SK-N-SH (cell line): ENCODE results near the gene ADAM33.

Experiments used
- CHD2 ChIP-seq: fragments of 150-350 bp; IDR thresholded peaks from 2 replicates; pipeline ENCODE4 v1.6.1; 2018; ENCODE audit warnings: low read length; ENCODE audit not compliant: partially characterized antibody
- FOSL2 ChIP-seq: IDR thresholded peaks from 2 replicates; pipeline ENCODE4 v1.4.0; 2012; ENCODE audit warnings: low read depth, mild to moderate bottlenecking, moderate library complexity, borderline replicate concordance
- FOXJ3 ChIP-seq: sonication (generic); formaldehyde crosslinking; IDR thresholded peaks from 2 replicates; pipeline ENCODE4 v1.5.1; 2020; ENCODE audit warnings: mild to moderate bottlenecking, missing genetic modification reagents
- FOXM1 ChIP-seq: IDR thresholded peaks from 2 replicates; pipeline ENCODE4 v1.4.0; 2012; ENCODE audit warnings: low read depth, mild to moderate bottlenecking
- GATA2 ChIP-seq: sonication (generic); formaldehyde crosslinking; IDR thresholded peaks from 2 replicates; pipeline ENCODE4 v1.5.0; 2020; ENCODE audit warnings: mild to moderate bottlenecking, missing genetic modification reagents
- NFIC ChIP-seq: IDR thresholded peaks from 2 replicates; pipeline ENCODE4 v1.4.0; 2012; ENCODE audit warnings: borderline replicate concordance
- POLR2AphosphoS5 ChIP-seq: IDR thresholded peaks from 2 replicates; pipeline ENCODE4 v1.6.1; 2012; ENCODE audit warnings: low read depth, low read length
- TAF1 ChIP-seq: IDR thresholded peaks from 2 replicates; pipeline ENCODE4 v1.6.1; 2012; ENCODE audit warnings: low read depth, mild to moderate bottlenecking, low read length, moderate library complexity, borderline replicate concordance
- YY1 ChIP-seq: IDR thresholded peaks from 2 replicates; pipeline ENCODE4 v1.4.0; 2012; ENCODE audit warnings: low read depth, mild to moderate bottlenecking
- TF ChIP-seq, protein P1 (sequence below): fragments of 200-600 bp; sonication (generic); IDR thresholded peaks from 2 replicates; pipeline ENCODE4 v1.6.1; 2017; ENCODE audit warnings: antibody characterized with exemption, mild to moderate bottlenecking, moderate library complexity
- TF ChIP-seq, protein P2 (sequence below): fragments of 150-350 bp; IDR thresholded peaks from 2 replicates; pipeline ENCODE4 v1.6.1; 2016; ENCODE audit warnings: mild to moderate bottlenecking, low read depth, low read length
- TF ChIP-seq, protein P3 (sequence below): IDR thresholded peaks from 2 replicates; pipeline ENCODE4 v1.4.0; 2012; ENCODE audit warnings: low read depth

DNA sequence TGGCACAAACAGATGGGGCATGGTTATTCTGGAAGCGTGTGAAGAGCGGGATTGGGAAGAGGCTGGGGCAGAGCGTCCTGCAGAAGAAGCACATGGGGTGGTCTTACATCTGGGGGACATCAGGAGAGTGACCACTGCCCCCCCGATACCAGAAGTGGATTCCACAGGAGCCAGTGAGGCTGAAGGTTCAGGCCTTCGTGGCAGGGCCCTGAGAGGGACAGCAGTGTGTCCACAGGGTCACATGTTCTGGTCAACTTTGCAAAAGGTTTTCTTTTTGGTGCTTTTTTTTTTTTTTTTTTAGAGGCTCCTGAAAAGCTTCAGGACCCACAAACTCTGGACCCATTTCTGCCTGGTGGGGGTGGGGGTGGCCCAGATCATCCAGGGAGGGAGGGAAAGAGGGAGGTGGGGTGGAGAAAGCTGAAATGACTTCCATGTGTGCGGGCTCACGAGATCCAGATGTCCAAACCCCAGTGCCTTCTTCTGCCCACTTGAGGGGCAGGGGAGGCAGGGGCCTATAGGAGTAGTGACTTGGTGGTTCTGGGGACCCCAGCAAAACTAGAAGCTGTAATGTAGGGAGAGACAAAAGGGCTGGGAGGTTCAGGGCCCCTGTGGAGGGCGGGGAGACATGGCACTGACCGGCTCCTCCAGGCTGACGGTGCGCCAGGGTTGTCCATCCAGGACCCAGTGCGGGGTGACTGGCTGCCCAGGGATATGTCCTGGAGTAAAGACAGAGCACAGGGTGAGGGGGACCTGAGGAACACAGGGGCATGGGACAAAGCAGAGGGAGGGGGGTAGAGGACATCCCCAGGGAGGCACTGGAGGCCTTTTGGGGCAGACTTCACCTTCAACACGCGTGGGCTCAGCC is 2.7 kb downstream of the ADAM33 start:
- no peak for TF ChIP-seq POLR2AphosphoS5
- TF ChIP-seq YY1: no peak
- TF ChIP-seq TAF1: no peak
- TF ChIP-seq GATA2: no peak
- TF ChIP-seq, protein P1, sequence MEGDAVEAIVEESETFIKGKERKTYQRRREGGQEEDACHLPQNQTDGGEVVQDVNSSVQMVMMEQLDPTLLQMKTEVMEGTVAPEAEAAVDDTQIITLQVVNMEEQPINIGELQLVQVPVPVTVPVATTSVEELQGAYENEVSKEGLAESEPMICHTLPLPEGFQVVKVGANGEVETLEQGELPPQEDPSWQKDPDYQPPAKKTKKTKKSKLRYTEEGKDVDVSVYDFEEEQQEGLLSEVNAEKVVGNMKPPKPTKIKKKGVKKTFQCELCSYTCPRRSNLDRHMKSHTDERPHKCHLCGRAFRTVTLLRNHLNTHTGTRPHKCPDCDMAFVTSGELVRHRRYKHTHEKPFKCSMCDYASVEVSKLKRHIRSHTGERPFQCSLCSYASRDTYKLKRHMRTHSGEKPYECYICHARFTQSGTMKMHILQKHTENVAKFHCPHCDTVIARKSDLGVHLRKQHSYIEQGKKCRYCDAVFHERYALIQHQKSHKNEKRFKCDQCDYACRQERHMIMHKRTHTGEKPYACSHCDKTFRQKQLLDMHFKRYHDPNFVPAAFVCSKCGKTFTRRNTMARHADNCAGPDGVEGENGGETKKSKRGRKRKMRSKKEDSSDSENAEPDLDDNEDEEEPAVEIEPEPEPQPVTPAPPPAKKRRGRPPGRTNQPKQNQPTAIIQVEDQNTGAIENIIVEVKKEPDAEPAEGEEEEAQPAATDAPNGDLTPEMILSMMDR: no peak
- TF ChIP-seq NFIC: no peak
- TF ChIP-seq, protein P2, sequence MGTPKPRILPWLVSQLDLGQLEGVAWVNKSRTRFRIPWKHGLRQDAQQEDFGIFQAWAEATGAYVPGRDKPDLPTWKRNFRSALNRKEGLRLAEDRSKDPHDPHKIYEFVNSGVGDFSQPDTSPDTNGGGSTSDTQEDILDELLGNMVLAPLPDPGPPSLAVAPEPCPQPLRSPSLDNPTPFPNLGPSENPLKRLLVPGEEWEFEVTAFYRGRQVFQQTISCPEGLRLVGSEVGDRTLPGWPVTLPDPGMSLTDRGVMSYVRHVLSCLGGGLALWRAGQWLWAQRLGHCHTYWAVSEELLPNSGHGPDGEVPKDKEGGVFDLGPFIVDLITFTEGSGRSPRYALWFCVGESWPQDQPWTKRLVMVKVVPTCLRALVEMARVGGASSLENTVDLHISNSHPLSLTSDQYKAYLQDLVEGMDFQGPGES: no peak
- TF ChIP-seq, protein P3, sequence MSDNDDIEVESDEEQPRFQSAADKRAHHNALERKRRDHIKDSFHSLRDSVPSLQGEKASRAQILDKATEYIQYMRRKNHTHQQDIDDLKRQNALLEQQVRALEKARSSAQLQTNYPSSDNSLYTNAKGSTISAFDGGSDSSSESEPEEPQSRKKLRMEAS: no peak
- no peak for TF ChIP-seq FOXM1
- TF ChIP-seq CHD2: no peak
- no peak for TF ChIP-seq FOSL2
- TF ChIP-seq FOXJ3 (CRISPR knock-in tag): no peak
